HEK293 (cell line): ENCODE results near the gene MED10.

ENCODE experiments used
- ATF2 ChIP-seq: fragments of 450-650 bp; formaldehyde crosslinking; IDR thresholded peaks from 2 replicates; pipeline ENCODE4 v1.5.1; 2016; ENCODE audit warnings: missing biosample characterization, missing genetic modification characterization, low read depth
- FEZF1 ChIP-seq: fragments of 450-650 bp; formaldehyde crosslinking; IDR thresholded peaks from 2 replicates; pipeline ENCODE4 v1.5.1; 2016; ENCODE audit warnings: missing biosample characterization, missing genetic modification characterization
- KLF1 ChIP-seq: fragments of 450-650 bp; formaldehyde crosslinking; IDR thresholded peaks from 2 replicates; pipeline ENCODE4 v1.5.1; 2016; ENCODE audit warnings: missing biosample characterization, missing genetic modification characterization
- KLF8 ChIP-seq: fragments of 450-650 bp; formaldehyde crosslinking; IDR thresholded peaks from 2 replicates; pipeline ENCODE4 v1.5.1; 2016; ENCODE audit warnings: missing biosample characterization, missing genetic modification characterization
- MZF1 ChIP-seq: fragments of 450-650 bp; formaldehyde crosslinking; IDR thresholded peaks from 2 replicates; pipeline ENCODE4 v1.5.1; 2017; ENCODE audit warnings: missing biosample characterization, missing genetic modification characterization, borderline replicate concordance
- SCRT2 ChIP-seq: fragments of 450-650 bp; formaldehyde crosslinking; IDR thresholded peaks from 2 replicates; pipeline ENCODE4 v1.5.1; 2016; ENCODE audit warnings: missing biosample characterization, missing genetic modification characterization
- TCF7L2 ChIP-seq: IDR thresholded peaks from 2 replicates; pipeline ENCODE4 v1.6.1; 2011; ENCODE audit warnings: low read depth, mild to moderate bottlenecking, inconsistent platforms, low read length, moderate library complexity, borderline replicate concordance
- WT1 ChIP-seq: fragments of 450-650 bp; formaldehyde crosslinking; IDR thresholded peaks from 2 replicates; pipeline ENCODE4 v1.5.1; 2016; ENCODE audit warnings: missing biosample characterization, missing genetic modification characterization
- YY1 ChIP-seq: fragments of 450-650 bp; formaldehyde crosslinking; IDR thresholded peaks from 2 replicates; pipeline ENCODE4 v1.5.1; 2018; ENCODE audit warnings: missing biosample characterization, missing genetic modification characterization
- ZBTB26 ChIP-seq: fragments of 450-650 bp; formaldehyde crosslinking; optimal IDR thresholded peaks from 2 replicates; pipeline ENCODE3; 2016; ENCODE audit warnings: missing biosample characterization, mild to moderate bottlenecking, missing genetic modification characterization
- ZBTB48 ChIP-seq: fragments of 450-650 bp; formaldehyde crosslinking; IDR thresholded peaks from 2 replicates; pipeline ENCODE4 v1.5.1; 2016; ENCODE audit warnings: missing biosample characterization, missing genetic modification characterization
- ZBTB7A ChIP-seq: fragments of 450-650 bp; formaldehyde crosslinking; IDR thresholded peaks from 2 replicates; pipeline ENCODE4 v1.5.1; 2016; ENCODE audit warnings: low read depth, missing biosample characterization, missing genetic modification characterization
- ZBTB8A ChIP-seq: fragments of 450-650 bp; formaldehyde crosslinking; IDR thresholded peaks from 2 replicates; pipeline ENCODE4 v1.5.1; 2016; ENCODE audit warnings: missing biosample characterization, missing genetic modification characterization
- ZNF133 ChIP-seq: fragments of 450-650 bp; formaldehyde crosslinking; IDR thresholded peaks from 2 replicates; pipeline ENCODE4 v1.5.1; 2016; ENCODE audit warnings: missing biosample characterization, missing genetic modification characterization
- ZNF138 ChIP-seq: fragments of 450-650 bp; formaldehyde crosslinking; IDR thresholded peaks from 2 replicates; pipeline ENCODE4 v1.5.1; 2016; ENCODE audit warnings: missing biosample characterization, missing genetic modification characterization, borderline replicate concordance
- ZNF140 ChIP-seq: fragments of 450-650 bp; formaldehyde crosslinking; IDR thresholded peaks from 2 replicates; pipeline ENCODE4 v1.5.1; 2016; ENCODE audit warnings: missing biosample characterization, missing genetic modification characterization
- ZNF184 ChIP-seq: fragments of 450-650 bp; IDR thresholded peaks from 2 replicates; pipeline ENCODE4 v1.5.1; 2018; ENCODE audit warnings: missing biosample characterization, mild to moderate bottlenecking, missing genetic modification characterization
- ZNF214 ChIP-seq: fragments of 450-650 bp; formaldehyde crosslinking; IDR thresholded peaks from 2 replicates; pipeline ENCODE4 v1.5.1; 2017; ENCODE audit warnings: missing biosample characterization, mild to moderate bottlenecking, missing genetic modification characterization, borderline replicate concordance
- ZNF239 ChIP-seq: fragments of 450-650 bp; formaldehyde crosslinking; IDR thresholded peaks from 2 replicates; pipeline ENCODE4 v1.5.1; 2016; ENCODE audit warnings: missing biosample characterization, missing genetic modification characterization
- ZNF274 ChIP-seq, 2 experiments: fragments of 200-500 bp in 1 of 2; fragments of 450-650 bp in 1 of 2; sonication (Bioruptor generic) in 1 of 2; formaldehyde crosslinking in 1 of 2; IDR thresholded peaks; 2 replicates each; pipeline versions ENCODE4 v1.5.1 to v1.6.1; 2014 to 2016; ENCODE audit warnings: borderline replicate concordance in 1 of 2, inconsistent platforms in 1 of 2, low read length in 1 of 2, missing biosample characterization in 1 of 2, missing genetic modification characterization in 1 of 2
- ZNF350 ChIP-seq: fragments of 450-650 bp; formaldehyde crosslinking; IDR thresholded peaks from 2 replicates; pipeline ENCODE4 v1.5.0; 2017; ENCODE audit warnings: missing biosample characterization, mild to moderate bottlenecking, missing genetic modification characterization
- ZNF404 ChIP-seq: fragments of 450-650 bp; formaldehyde crosslinking; IDR thresholded peaks from 2 replicates; pipeline ENCODE4 v1.5.1; 2017; ENCODE audit warnings: missing biosample characterization, missing genetic modification characterization
- ZNF416 ChIP-seq: fragments of 450-650 bp; formaldehyde crosslinking; IDR thresholded peaks from 2 replicates; pipeline ENCODE4 v1.5.1; 2016; ENCODE audit warnings: missing biosample characterization, missing genetic modification characterization
- ZNF426 ChIP-seq: fragments of 450-650 bp; formaldehyde crosslinking; IDR thresholded peaks from 2 replicates; pipeline ENCODE4 v1.5.1; 2017; ENCODE audit warnings: missing biosample characterization, missing genetic modification characterization, mild to moderate bottlenecking, inconsistent platforms, moderate library complexity
- ZNF501 ChIP-seq: fragments of 450-650 bp; formaldehyde crosslinking; IDR thresholded peaks from 2 replicates; pipeline ENCODE4 v1.5.1; 2016; ENCODE audit warnings: missing biosample characterization, missing genetic modification characterization
- ZNF600 ChIP-seq: fragments of 450-650 bp; formaldehyde crosslinking; IDR thresholded peaks from 2 replicates; pipeline ENCODE4 v1.5.1; 2016; ENCODE audit warnings: missing biosample characterization, missing genetic modification characterization
- ZNF692 ChIP-seq: fragments of 450-650 bp; formaldehyde crosslinking; IDR thresholded peaks from 2 replicates; pipeline ENCODE4 v1.5.1; 2016; ENCODE audit warnings: missing biosample characterization, missing genetic modification characterization
- ZNF768 ChIP-seq: fragments of 450-650 bp; formaldehyde crosslinking; IDR thresholded peaks from 2 replicates; pipeline ENCODE4 v1.5.1; 2018; ENCODE audit warnings: missing biosample characterization, mild to moderate bottlenecking, missing genetic modification characterization
- ZNF837 ChIP-seq: fragments of 450-650 bp; formaldehyde crosslinking; IDR thresholded peaks from 2 replicates; pipeline ENCODE4 v1.5.1; 2016; ENCODE audit warnings: missing biosample characterization, missing genetic modification characterization
- ZSCAN23 ChIP-seq: fragments of 450-650 bp; formaldehyde crosslinking; IDR thresholded peaks from 2 replicates; pipeline ENCODE4 v1.5.1; 2016; ENCODE audit warnings: missing biosample characterization, missing genetic modification characterization
- ZXDB ChIP-seq: fragments of 450-650 bp; formaldehyde crosslinking; IDR thresholded peaks from 2 replicates; pipeline ENCODE4 v1.5.1; 2016; ENCODE audit warnings: missing biosample characterization, missing genetic modification characterization
- TF ChIP-seq, protein P1 (sequence below): fragments of 450-650 bp; formaldehyde crosslinking; IDR thresholded peaks from 2 replicates; pipeline ENCODE4 v1.5.1; 2016; ENCODE audit warnings: missing biosample characterization, missing genetic modification characterization
- TF ChIP-seq, protein P2 (sequence below): fragments of 450-650 bp; formaldehyde crosslinking; IDR thresholded peaks from 2 replicates; pipeline ENCODE4 v1.5.1; 2016; ENCODE audit warnings: missing biosample characterization, missing genetic modification characterization

Gene MED10

GRCh38 chr5:6377905-6378765 lies at the start of gene MED10 (continued):
- TF ChIP-seq, protein P1, sequence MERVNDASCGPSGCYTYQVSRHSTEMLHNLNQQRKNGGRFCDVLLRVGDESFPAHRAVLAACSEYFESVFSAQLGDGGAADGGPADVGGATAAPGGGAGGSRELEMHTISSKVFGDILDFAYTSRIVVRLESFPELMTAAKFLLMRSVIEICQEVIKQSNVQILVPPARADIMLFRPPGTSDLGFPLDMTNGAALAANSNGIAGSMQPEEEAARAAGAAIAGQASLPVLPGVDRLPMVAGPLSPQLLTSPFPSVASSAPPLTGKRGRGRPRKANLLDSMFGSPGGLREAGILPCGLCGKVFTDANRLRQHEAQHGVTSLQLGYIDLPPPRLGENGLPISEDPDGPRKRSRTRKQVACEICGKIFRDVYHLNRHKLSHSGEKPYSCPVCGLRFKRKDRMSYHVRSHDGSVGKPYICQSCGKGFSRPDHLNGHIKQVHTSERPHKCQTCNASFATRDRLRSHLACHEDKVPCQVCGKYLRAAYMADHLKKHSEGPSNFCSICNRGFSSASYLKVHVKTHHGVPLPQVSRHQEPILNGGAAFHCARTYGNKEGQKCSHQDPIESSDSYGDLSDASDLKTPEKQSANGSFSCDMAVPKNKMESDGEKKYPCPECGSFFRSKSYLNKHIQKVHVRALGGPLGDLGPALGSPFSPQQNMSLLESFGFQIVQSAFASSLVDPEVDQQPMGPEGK (tag by site-specific recombination): peak; percentile 66
- no peak for TF ChIP-seq ATF2
- TF ChIP-seq ZNF133 (tag by site-specific recombination): 0 out of 2 replicates have a peak, but pooled peaks have one; percentile 10
- no peak for TF ChIP-seq ZNF239 (tag by site-specific recombination)
- no peak; the same call in 1 of the 2 replicates for TF ChIP-seq ZSCAN23
- TF ChIP-seq ZNF274 (IDR thresholded peaks at IDR 0.05; ENCODE audit: low read length): no peak
- TF ChIP-seq ZNF274 (tag by site-specific recombination; IDR thresholded peaks at IDR 0.05; ENCODE audit: borderline replicate concordance): no peak
- TF ChIP-seq SCRT2: peak; percentile 95
- no peak for TF ChIP-seq WT1 (tag by site-specific recombination)
- no peak for TF ChIP-seq ZNF404 (tag by site-specific recombination)
- peak; percentile 50; the same call in 1 of the 2 replicates for TF ChIP-seq ZNF692
- TF ChIP-seq, protein P2, sequence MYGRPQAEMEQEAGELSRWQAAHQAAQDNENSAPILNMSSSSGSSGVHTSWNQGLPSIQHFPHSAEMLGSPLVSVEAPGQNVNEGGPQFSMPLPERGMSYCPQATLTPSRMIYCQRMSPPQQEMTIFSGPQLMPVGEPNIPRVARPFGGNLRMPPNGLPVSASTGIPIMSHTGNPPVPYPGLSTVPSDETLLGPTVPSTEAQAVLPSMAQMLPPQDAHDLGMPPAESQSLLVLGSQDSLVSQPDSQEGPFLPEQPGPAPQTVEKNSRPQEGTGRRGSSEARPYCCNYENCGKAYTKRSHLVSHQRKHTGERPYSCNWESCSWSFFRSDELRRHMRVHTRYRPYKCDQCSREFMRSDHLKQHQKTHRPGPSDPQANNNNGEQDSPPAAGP (tag by site-specific recombination): peak; percentile 86; the same call in 1 of the 2 replicates
- TF ChIP-seq MZF1 (tag by site-specific recombination): no peak
- TF ChIP-seq ZNF768 (tag by site-specific recombination): no peak
- TF ChIP-seq ZBTB48 (tag by site-specific recombination): 0 out of 2 replicates have a peak, but pooled peaks have one; percentile 48
- no peak for TF ChIP-seq ZNF416
- no peak for TF ChIP-seq ZNF214 (tag by site-specific recombination)
- TF ChIP-seq ZNF140 (tag by site-specific recombination): peak; percentile 40; the same call in 1 of the 2 replicates
- TF ChIP-seq TCF7L2: no peak
- no peak for TF ChIP-seq FEZF1 (tag by site-specific recombination)
- TF ChIP-seq KLF8: peak; percentile 70; the same call in 1 of the 2 replicates
- TF ChIP-seq ZNF350: no peak
- peak; percentile 81 for TF ChIP-seq ZBTB26 (tag by site-specific recombination)
- TF ChIP-seq ZNF837 (tag by site-specific recombination): no peak
- peak; percentile 49; the same call in 1 of the 2 replicates for TF ChIP-seq ZBTB7A (tag by site-specific recombination)
- no peak for TF ChIP-seq ZNF426 (tag by site-specific recombination)
- TF ChIP-seq ZNF138 (tag by site-specific recombination): no peak
- TF ChIP-seq ZNF184 (tag by site-specific recombination): peak; percentile 44; the same call in 1 of the 2 replicates
- TF ChIP-seq YY1 (tag by site-specific recombination): peak; percentile 66; the same call in 1 of the 2 replicates
- peak; percentile 66; the same call in 1 of the 2 replicates for TF ChIP-seq ZXDB
- TF ChIP-seq ZNF600: peak; percentile 95
- TF ChIP-seq ZNF501 (tag by site-specific recombination): no peak
- peak; percentile 73 for TF ChIP-seq KLF1 (tag by site-specific recombination)
- TF ChIP-seq ZBTB8A: peak; percentile 1
